T-helper 1 cell treated with Interleukin-12 subunit alpha and Interleukin-12 subunit beta and Interleukin-4 antibody, amounts not matched to agents 30 μg/mL and 1 μg/mL, for 36 hours (primary cell): ENCODE data around the gene ZDHHC13.

Experiments used
- H3K27ac Mint-ChIP-seq: one replicate; pipeline ENCODE4 v1.8.0; 2021; ENCODE audit warnings: mild to moderate bottlenecking, mixed read lengths
- H3K27me3 Mint-ChIP-seq: one replicate; pipeline ENCODE4 v1.8.0; 2021; ENCODE audit warnings: low read depth, mixed read lengths
- H3K36me3 Mint-ChIP-seq: one replicate; pipeline ENCODE4 v1.8.0; 2021; ENCODE audit warnings: low read depth, mixed read lengths
- H3K4me1 Mint-ChIP-seq: one replicate; pipeline ENCODE4 v1.8.0; 2021; ENCODE audit warnings: low read depth, mixed read lengths
- H3K4me3 Mint-ChIP-seq: one replicate; pipeline ENCODE4 v1.8.0; 2021; ENCODE audit warnings: mild to moderate bottlenecking, moderate library complexity, mixed read lengths
- H3K9me3 Mint-ChIP-seq: one replicate; pipeline ENCODE4 v1.8.0; 2021; ENCODE audit warnings: mixed read lengths

The ZDHHC13 gene

DNA sequence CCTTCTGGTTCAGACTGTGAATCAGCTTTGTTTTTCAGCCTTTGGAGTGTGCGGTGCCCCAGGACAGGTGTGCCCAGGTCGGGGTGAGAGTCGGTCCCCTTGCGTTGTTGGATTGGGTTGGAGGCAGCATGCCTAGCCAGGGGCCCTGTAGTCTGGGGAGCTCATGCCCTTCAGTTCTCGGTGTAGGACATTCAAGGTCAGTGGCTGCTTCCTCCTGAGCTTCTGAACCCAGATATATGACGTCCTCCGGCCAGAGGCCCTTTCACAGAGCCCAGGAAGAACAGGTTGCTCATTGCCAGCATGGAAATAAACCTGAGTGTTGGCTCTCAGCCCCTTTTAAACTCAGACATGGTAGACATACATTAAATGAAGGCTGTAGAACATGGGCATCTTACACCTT is 82.1 kb downstream of the ZDHHC13 start:
- Mint-ChIP-seq H3K9me3 (no peaks in the 10 kb centered on the region), H3K27ac (no peak overlapping the region), H3K27me3 (peaks cover 3% of the 10 kb centered on the region), H3K4me3 (no peak overlapping the region), H3K4me1 (no peaks in the 10 kb centered on the region), H3K36me3 (no peaks in the 10 kb centered on the region)

DNA sequence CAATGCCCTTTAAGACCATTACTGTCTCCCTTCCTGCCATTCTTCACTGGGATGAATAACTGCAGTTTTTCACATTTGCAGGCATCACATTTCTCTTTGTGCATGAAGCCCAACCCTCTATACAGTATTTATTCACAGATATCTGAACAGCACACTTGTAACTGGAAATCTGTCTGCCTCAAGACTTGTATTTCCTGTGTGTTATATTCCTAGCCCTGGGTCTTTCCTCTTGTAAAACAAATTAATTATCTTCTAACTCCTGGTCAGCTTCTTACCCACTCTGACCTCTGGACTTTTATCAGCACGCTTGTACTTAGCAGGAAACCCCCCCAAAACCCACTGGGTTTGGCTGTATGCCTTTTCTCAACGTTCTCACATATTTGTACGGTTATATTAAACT is 82.8 kb downstream of the ZDHHC13 start:
- no peak overlapping the region for H3K4me3 Mint-ChIP-seq
- no peaks in the 10 kb centered on the region for H3K36me3 Mint-ChIP-seq
- H3K27ac Mint-ChIP-seq: no peak overlapping the region
- no peaks in the 10 kb centered on the region for H3K9me3 Mint-ChIP-seq
- H3K27me3 Mint-ChIP-seq: peaks cover 3% of the 10 kb centered on the region
- H3K4me1 Mint-ChIP-seq: no peaks in the 10 kb centered on the region

- Mint-ChIP-seq H3K4me1 (no peaks in the 10 kb centered on the region), H3K36me3 (no peaks in the 10 kb centered on the region), H3K4me3 (no peak overlapping the region), H3K9me3 (no peaks in the 10 kb centered on the region), H3K27ac (no peak overlapping the region), H3K27me3 (peaks cover 3% of the 10 kb centered on the region)
These were observed 83.6 kb downstream of the ZDHHC13 start for GRCh38 chr11:19200410-19201201.

GRCh38 chr11:19201737-19202605 is 85.0 kb downstream of the ZDHHC13 start, which contains the start of gene CSRP3:
Gene CSRP3, minus strand, starts transcription at chr11:19201983. Its CDS starts 9,535 bp downstream, at chr11:19192448.
- Mint-ChIP-seq H3K27ac (no peak within 1 kb of the TSS), H3K36me3 (no peaks in the 10 kb centered on the region), H3K4me3 (no peak within 1 kb of the TSS), H3K27me3 (peaks cover 3% of the 10 kb centered on the region), H3K9me3 (no peaks in the 10 kb centered on the region), H3K4me1 (no peaks in the 10 kb centered on the region)

- H3K4me3 Mint-ChIP-seq: no peak overlapping the region
- H3K9me3 Mint-ChIP-seq: no peaks in the 10 kb centered on the region
- H3K36me3 Mint-ChIP-seq: no peaks in the 10 kb centered on the region
- no peak overlapping the region for H3K27ac Mint-ChIP-seq
- H3K27me3 Mint-ChIP-seq: peaks cover 14% of the 10 kb centered on the region
- H3K4me1 Mint-ChIP-seq: no peaks in the 10 kb centered on the region
These were observed 87.9 kb downstream of the ZDHHC13 start for GRCh38 chr11:19204836-19205235.

DNA sequence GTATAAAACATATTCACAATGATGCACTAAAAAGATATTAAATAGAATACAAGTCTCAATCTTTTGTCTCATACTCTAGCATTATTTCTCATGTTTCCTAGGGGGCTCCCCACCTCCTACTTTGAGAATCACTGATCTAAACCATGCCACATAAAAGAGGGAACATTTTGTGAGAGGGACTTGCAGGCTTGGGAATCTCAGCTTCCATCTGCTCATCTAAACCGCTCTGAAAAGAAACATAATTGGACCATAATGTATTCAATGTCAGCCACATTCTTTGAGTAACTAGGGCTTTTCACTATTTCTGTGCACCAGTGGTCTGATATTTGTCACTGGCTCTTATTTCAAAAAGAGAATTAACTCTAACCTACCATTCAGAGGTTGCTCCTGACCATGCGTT is 91.2 kb downstream of the ZDHHC13 start:
- H3K36me3 Mint-ChIP-seq: no peaks in the 10 kb centered on the region
- H3K9me3 Mint-ChIP-seq: no peaks in the 10 kb centered on the region
- no peak overlapping the region for H3K4me3 Mint-ChIP-seq
- no peak overlapping the region for H3K27ac Mint-ChIP-seq
- no peaks in the 10 kb centered on the region for H3K4me1 Mint-ChIP-seq
- H3K27me3 Mint-ChIP-seq: peaks cover 22% of the 10 kb centered on the region

GRCh38 chr11:19208959-19209546 is 92.1 kb downstream of the ZDHHC13 start:
- Mint-ChIP-seq H3K4me1 (no peaks in the 10 kb centered on the region), H3K9me3 (no peaks in the 10 kb centered on the region), H3K36me3 (no peaks in the 10 kb centered on the region), H3K4me3 (no peak overlapping the region), H3K27me3 (peaks cover 30% of the 10 kb centered on the region), H3K27ac (no peak overlapping the region)

GRCh38 chr11:19209617-19210370 is 92.8 kb downstream of the ZDHHC13 start:
- H3K4me1 Mint-ChIP-seq: no peaks in the 10 kb centered on the region
- H3K36me3 Mint-ChIP-seq: no peaks in the 10 kb centered on the region
- no peak overlapping the region for H3K27ac Mint-ChIP-seq
- H3K27me3 Mint-ChIP-seq: peaks cover 30% of the 10 kb centered on the region
- no peak overlapping the region for H3K4me3 Mint-ChIP-seq
- no peaks in the 10 kb centered on the region for H3K9me3 Mint-ChIP-seq

GRCh38 chr11:19216021-19216420 is 99.1 kb downstream of the ZDHHC13 start:
- no peaks in the 10 kb centered on the region for H3K4me1 Mint-ChIP-seq
- no peaks in the 10 kb centered on the region for H3K36me3 Mint-ChIP-seq
- H3K9me3 Mint-ChIP-seq: no peaks in the 10 kb centered on the region
- peaks cover 22% of the 10 kb centered on the region for H3K27me3 Mint-ChIP-seq
- H3K4me3 Mint-ChIP-seq: no peak overlapping the region
- no peak overlapping the region for H3K27ac Mint-ChIP-seq

DNA sequence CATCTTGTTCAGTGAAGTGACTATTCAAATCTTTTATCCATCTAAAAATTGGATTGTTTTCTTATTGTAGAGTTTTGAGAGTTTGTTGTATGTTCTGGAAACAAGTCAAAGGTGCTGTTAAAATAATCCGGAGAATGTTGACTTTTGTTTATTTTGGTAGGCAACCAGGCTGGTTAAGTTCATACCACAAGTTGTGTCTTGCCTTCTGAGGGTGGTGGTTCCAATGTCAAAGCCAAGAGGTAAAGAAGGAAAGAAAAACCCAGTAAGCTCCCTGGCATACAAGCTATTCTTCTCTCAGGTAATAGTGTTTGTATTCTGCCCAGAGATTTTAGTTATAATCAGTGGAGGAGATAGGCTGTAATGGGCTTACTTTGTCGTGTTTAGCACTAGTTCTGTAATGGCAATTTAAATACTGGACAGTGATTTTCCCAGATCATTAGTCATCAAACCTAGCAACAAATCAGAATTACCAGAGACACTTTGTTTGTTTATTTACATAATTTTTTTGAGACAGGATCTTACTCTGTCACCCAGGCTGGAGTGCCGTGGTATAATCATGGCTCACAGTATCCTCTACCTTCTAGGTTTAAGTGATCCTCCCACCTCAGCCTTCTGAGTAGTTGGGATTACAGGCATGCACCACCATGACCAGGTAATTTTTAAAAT is 99.9 kb downstream of the ZDHHC13 start:
- H3K9me3 Mint-ChIP-seq: no peaks in the 10 kb centered on the region
- H3K4me1 Mint-ChIP-seq: no peaks in the 10 kb centered on the region

DNA sequence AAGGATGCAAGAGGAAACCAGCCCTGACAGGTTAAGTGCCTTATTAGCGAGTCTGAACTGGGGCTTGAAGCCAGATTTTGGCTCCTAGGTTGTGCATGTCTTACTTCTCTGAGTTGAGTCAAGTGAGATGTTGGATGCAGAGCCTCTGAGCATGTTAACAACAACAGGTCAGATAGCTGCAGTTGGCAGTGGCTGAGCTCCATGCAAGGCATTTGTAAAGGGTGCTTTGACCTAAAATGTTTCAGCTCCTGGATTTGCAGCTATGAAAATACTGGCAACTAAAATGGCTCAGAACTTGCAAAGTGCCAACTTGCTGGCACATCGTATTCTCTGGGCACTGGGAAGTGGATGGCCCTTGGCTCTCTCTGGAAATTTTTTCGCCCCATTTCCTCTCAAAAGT is 101.2 kb downstream of the ZDHHC13 start:
- Mint-ChIP-seq H3K4me1 (peaks cover 3% of the 10 kb centered on the region), H3K27me3 (peaks cover 15% of the 10 kb centered on the region), H3K27ac (no peak overlapping the region), H3K4me3 (no peak overlapping the region), H3K36me3 (peaks cover 4% of the 10 kb centered on the region), H3K9me3 (peaks cover 6% of the 10 kb centered on the region)

More for the DNA sequence above, 99.9 kb downstream of the ZDHHC13 start:
- peaks cover 22% of the 10 kb centered on the region for H3K27me3 Mint-ChIP-seq
- H3K36me3 Mint-ChIP-seq: no peaks in the 10 kb centered on the region
- no peak overlapping the region for H3K4me3 Mint-ChIP-seq
- H3K27ac Mint-ChIP-seq: no peak overlapping the region

DNA sequence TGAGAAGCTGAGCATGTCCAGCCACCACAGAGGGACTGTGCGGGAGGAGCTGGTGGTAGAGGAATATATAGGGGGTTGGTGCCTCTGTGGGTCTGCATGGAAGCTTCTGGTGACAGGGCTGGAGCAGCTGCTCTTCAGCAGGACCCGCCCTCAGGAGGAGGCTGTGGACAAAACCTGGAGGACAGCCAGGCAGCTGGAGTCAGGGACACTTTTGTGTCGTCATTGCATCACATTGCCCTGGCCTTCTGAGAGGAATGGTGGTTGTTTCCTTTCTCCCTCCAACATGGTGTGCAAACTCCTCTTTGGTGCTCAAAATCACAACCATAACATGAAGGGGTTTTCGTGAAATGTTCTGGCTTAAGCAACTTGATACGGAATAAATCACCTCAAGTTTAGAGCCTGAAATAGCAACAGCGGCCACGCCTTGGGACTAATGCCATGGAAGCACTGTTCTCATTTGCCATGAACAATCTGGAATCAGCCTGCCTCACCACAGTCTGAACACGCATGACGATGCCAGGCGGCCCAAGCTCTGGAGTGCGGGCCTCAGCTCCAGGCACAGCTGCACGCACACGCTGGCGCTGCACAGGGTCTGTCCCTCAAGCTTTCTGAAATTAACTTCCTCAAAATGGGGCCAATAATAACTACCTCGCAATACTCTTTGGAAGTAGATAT is 102.0 kb downstream of the ZDHHC13 start:
- Mint-ChIP-seq H3K27me3 (peaks cover 8% of the 10 kb centered on the region), H3K36me3 (peaks cover 4% of the 10 kb centered on the region), H3K27ac (no peak overlapping the region), H3K4me1 (peaks cover 3% of the 10 kb centered on the region), H3K9me3 (peaks cover 6% of the 10 kb centered on the region), H3K4me3 (no peak overlapping the region)

- no peak overlapping the region for H3K4me3 Mint-ChIP-seq
- H3K27ac Mint-ChIP-seq: no peak overlapping the region
- peaks cover 6% of the 10 kb centered on the region for H3K9me3 Mint-ChIP-seq
- H3K36me3 Mint-ChIP-seq: peaks cover 22% of the 10 kb centered on the region
- H3K27me3 Mint-ChIP-seq: no peaks in the 10 kb centered on the region
- peaks cover 3% of the 10 kb centered on the region for H3K4me1 Mint-ChIP-seq
These were observed 104.1 kb downstream of the ZDHHC13 start for GRCh38 chr11:19220903-19221724.
